Epithelial cell of proximal tubule (primary cell): ENCODE data around the gene PARP8. TPM values are rescaled to one million over a fixed set of nuclear protein-coding genes. Genes with fewer than 3 reads are reported as not detected.

ENCODE experiments used
- DNase-seq: peaks from one replicate; pipeline ENCODE4 v3.0.0-alpha.2; 2011; ENCODE audit warnings: low read depth
- H3K4me3 ChIP-seq: 2 replicates; pipeline ENCODE4 v1.5.1; 2011; ENCODE audit warnings: low read depth, mild to moderate bottlenecking, low read length
- total RNA-seq: library from RNA; depleted of rRNA; stranded (reverse); fragments of >200 nt; gene quantifications from 2 replicates; pipeline ENCODE4 v1.2.3, GENCODE V29; 2015
- TF ChIP-seq, protein P1 (sequence below): conservative IDR thresholded peaks from 2 replicates; pipeline ENCODE4 v1.5.1; 2012; ENCODE audit warnings: low read depth, mild to moderate bottlenecking, low read length

Gene PARP8
- total RNA-seq, 1 donor from 2014 or later: 8.8 TPM

GRCh38 chr5:50873595-50874277 lies 207.3 kb downstream of the PARP8 start:
- TF ChIP-seq, protein P1, sequence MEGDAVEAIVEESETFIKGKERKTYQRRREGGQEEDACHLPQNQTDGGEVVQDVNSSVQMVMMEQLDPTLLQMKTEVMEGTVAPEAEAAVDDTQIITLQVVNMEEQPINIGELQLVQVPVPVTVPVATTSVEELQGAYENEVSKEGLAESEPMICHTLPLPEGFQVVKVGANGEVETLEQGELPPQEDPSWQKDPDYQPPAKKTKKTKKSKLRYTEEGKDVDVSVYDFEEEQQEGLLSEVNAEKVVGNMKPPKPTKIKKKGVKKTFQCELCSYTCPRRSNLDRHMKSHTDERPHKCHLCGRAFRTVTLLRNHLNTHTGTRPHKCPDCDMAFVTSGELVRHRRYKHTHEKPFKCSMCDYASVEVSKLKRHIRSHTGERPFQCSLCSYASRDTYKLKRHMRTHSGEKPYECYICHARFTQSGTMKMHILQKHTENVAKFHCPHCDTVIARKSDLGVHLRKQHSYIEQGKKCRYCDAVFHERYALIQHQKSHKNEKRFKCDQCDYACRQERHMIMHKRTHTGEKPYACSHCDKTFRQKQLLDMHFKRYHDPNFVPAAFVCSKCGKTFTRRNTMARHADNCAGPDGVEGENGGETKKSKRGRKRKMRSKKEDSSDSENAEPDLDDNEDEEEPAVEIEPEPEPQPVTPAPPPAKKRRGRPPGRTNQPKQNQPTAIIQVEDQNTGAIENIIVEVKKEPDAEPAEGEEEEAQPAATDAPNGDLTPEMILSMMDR: no peak
- H3K4me3 ChIP-seq: no peak overlapping the region
- DNase-seq: no peak

GRCh38 chr5:50874306-50875001 lies 208.0 kb downstream of the PARP8 start:
- TF ChIP-seq, protein P1: no peak
- DNase-seq: no peak
- no peak overlapping the region for H3K4me3 ChIP-seq

- no peak overlapping the region for H3K4me3 ChIP-seq
- TF ChIP-seq, protein P1: no peak
- DNase-seq: no peak
Observed at GRCh38 chr5:50875002-50875344, 208.5 kb downstream of the PARP8 start.

GRCh38 chr5:50878470-50878869 lies 212.0 kb downstream of the PARP8 start:
- DNase-seq: no peak
- TF ChIP-seq, protein P1: no peak
- H3K4me3 ChIP-seq: no peak overlapping the region

DNA sequence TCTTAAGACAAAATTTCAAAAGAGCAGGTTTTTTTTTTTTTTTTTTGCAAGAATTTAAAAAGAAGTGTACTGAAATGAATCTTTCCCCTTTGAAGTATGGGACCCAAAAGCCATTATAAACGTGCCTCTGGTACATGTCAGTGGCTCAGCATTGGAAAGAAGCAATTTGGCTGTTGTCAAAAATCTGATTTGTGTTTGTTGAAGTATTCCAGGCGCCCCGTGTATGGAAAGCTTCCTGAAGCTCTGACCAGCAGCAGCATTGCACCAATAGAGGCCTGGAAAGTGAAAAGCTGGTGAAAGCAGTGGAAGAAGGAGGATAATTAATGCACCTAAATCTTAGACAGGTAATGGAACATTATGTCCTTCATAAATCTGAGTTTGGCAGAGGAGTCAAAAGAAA lies 215.0 kb downstream of the PARP8 start:
- TF ChIP-seq, protein P1: no peak
- DNase-seq: no peak
- H3K4me3 ChIP-seq: no peak overlapping the region

DNA sequence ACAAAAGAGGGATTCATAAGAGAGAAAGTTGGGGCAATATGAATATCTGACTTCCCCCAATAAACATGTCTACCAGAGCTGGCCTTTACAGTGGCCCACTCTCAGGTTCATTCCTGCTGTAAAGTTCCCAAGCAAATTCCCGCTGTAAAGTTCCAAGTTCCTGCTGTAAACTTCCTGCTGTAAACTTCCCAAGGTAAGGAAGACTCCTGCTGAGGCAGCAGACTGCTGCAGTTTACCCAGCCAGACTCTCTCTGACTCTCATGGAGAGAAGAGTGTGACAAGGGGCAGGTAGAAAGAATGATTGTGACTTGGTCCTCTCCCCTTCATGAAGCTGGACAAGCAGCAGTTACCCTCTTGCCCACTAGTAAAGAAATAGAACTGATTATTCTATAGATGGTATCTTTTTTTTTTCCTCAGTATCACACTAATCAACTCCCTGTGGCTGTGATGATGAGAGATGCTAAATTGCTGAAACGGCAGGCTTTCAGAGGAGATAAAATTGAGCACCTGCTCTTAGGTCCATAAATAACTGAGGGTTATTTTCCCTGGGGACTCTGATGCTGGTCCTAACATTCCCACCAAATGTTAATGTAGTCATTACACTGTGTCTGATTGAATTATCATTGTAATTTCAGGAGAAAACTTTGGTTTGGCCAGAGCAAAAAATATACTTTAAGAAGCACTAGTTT lies 220.4 kb downstream of the PARP8 start:
- DNase-seq: no peak
- TF ChIP-seq, protein P1: no peak
- no peak overlapping the region for H3K4me3 ChIP-seq
